ENCODE measurements around the gene POLD1.
"Not testable (repeated sequence)": the region's sequence is repeated elsewhere in the genome, so short reads cannot be mapped to it uniquely, and the experiment has no call there.

The POLD1 gene

GRCh38 chr19:50383852-50384684, at the start of gene POLD1:
TSS of gene POLD1 (plus strand) at chr19:50384347. CDS start at chr19:50398852, 14,505 bp downstream.
- DNase-seq, result peak; percentile 99

GRCh38 chr19:50334741-50335421, 49.3 kb upstream of the POLD1 start:
- DNase-seq, result no peak

- DNase-seq, result not testable (repeated sequence)
These were observed 47.1 kb upstream of the POLD1 start for GRCh38 chr19:50337031-50337430.

DNA sequence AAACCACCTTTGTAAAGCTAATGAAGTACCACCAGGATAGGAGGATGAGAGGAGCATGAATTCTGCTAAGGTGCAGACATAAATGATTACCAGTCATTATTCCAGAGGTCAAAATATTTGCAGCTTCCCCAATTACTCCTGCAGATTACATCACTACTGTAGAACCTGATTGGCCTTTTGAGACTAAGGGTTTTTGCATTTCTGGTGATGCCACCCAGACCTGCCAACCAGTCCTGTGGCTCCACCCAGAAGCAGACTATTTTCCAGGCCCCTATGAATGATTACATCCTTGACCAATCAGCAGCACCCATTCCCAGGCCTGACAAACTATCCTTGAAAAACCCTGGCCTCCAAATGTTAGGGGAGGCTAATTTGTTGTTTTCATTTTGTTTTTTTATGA, 43.8 kb upstream of the POLD1 start:
- peak in 1 of 2 donors; percentile 22 for DNase-seq

DNA sequence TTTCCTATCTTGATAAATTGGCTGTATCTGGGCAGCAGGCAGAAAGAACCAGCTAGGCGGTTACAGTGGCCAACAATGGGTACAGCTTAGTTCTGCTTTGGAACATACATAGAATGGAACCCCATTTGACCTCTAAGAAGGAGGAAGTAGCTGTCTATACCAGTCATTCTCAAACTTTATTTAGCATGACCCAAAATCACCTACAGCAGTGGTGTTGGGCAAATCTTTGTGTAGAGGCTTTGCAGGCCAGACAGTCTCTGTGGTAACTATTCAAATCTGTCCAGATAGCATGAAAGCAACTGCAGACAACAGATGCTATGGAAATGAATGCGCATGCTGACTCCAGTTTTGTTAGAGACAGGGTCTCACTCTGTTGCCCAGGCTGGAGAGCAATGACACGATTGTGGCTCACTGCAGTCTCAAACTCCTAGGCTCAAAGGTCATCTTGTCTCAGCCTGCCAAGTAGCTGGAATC, 43.0 kb upstream of the POLD1 start:
- peak in 1 of 2 donors; percentile 44 for DNase-seq

DNA sequence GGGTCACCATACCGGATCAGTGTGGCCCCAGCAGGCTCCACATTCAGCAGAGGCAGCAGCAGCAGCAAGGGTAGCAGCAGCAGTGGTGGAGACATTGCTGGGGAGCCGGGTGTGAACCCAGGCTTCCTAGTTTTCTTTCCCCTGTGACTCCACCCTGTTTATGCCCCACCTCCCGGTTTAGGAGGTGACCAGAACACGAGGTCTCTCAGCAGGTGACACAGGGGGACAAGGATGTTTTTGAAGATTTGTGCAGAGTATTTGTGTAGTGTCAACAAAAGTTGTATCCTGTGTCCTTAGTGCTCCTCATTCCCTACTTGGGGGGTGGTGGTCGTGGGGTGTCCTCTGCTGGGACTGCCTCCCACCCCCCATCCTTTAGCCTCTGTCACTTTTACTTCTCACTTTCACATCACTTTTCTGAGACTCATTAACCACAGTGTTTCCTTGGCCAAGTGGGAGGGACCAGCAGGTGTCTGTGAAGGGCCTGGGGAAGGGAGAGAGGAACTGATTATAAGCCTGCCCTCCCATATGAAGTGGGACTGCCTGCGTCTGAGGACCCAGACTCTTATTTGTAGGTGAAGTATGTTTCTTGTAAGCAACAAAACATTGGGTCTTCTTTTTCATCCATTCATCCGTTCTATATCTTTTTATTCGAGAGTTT, 39.4 kb upstream of the POLD1 start:
- DNase-seq, result peak in 1 of 2 donors; percentile 66

DNA sequence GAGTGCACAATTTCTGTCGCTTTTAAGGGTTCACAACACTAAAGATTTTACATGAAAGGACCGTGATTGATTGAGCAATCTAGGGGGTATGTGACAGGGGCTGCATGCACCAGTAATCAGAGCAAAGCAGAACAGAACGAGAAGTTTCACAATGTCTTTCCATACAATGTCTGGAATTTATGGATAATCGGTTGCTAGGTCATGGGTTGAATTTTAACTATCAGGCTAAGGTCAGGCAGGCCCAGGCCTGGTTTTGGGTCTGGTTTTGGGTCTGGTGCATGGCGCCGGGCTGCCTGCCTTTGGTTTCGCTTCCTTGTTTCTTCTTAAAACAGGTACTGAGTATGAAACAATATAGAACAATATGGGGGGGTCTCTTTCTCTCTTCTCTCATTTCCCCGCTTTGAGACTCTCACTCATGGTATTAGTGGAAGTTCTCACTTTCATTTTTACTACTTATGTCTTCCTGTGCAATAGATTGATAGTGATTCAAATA, 37.0 kb upstream of the POLD1 start:
- peak in 1 of 2 donors; percentile 61 for DNase-seq

DNA sequence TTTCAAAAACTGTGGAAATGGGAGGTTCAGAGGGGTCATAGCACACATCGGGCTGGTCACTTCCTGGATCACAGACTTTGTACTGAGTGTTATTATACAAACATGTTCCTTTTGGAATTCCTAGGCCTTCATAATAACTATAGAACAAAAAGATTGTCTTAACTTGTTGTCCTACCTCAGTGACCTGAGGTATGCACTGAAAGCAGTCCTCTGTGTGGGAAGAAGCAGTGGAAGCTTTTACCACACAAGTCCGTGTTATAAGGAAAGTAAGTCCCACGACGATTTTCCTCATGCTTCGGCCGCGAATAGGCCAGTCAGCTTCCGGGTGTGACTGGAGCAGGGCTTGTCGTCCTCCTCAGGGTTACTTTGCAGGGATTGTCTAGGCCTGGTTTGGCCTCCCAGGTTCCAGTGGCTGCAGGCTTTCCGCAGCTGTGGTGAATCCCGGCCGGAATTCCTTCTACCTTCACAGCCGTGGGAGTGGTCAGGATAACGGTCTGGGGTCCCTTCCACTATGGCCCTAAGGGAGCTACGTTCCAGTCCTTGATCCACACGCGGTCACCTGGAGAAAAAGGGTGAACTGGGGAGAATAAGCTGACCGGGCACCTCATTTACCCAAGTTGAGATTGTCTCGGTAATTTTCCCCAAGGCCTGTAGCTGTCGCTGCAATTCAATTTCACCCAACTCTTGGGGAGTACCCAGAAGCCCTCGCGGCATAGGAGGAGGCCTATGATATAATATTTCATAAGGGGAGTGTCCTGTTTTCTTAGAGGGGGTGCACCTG, 34.7 kb upstream of the POLD1 start:
- DNase-seq, result no peak

DNA sequence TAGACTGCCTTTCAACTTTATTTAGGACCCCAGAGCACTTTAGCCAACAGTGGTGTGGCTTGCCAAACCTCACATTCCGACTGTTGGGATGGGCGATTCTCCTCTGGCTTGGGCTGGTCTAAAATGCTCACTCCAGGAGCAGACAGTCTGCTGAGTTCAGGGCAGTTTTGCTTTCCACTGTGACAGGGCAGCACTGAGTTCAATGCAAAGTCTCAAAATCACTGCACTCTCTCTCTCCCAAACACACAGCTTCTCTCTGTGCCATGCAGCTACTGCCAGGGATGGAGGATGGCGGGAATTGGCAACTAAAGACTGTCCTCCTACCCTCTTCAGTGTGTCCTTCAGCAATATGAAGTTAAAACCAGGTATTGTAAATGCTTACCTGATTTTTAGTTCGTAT, 31.9 kb upstream of the POLD1 start:
- no peak for DNase-seq

DNA sequence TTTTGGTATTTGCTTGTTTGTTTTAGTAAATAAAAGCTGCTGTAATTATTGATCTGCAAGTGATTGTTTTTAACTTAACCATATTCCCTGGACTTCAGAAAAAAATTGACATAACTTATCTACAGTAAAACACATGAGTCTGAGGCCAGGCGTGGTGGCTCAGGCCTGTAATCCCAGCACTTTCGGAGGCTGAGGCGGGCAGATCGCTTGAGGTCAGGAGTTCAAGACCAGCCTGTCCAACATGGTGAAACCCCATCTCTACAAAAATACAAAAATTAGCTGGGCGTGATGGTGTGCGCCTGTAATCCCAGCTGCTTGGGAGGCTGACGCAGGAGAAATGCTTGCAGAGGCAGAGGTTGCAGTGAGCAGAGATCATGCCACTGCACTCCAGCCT, 30.7 kb upstream of the POLD1 start:
- not testable (repeated sequence) for DNase-seq

GRCh38 chr19:50356691-50357177, 27.4 kb upstream of the POLD1 start:
- no peak for DNase-seq

DNA sequence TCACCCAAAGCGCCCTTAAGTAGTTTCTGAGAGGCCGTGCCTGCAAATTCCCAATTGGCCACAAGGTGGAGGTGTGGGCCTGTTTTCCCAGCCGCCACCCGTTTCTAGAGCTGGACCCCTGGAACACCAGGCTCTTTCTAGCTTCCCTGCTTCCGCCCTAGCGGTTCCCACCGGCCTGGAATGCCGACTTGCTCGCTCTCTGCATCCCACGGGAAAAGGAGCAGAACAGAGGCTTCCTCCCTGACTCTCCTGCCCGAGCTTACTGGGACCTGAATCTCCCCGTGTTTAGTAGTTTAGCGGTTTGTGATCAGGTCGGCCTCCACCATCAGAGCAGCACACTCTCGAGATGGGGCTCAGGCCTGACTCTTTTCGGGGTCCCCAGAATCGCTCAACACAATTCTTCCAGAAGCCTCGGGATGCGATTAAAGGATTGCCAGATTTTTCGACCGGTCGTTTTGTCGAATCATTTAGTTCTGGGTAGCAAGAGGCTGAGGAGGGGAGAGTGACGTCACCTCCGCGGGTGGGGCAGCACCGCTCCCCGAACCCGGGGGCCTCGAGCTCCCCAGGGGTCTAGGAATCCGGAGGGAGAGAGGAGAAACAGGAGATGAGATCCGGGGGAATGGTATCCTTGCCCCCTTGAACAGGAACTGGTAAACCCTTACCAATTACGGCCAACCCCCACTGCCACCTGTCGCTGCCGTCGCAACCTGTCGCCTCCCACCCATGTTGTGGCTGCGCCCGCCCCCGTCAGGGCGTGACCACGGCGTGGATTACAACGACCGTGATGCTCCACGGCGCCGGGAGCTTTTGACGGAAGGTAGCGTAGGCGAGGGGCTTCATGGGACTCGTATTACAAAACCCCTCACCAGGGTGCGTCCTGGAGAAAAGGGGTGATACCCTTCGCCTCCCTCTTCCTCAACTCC, 26.7 kb upstream of the POLD1 start:
- peak; percentile 91 for DNase-seq

- DNase-seq, result peak; percentile 88
These were observed 25.4 kb upstream of the POLD1 start for GRCh38 chr19:50358483-50359327.

DNA sequence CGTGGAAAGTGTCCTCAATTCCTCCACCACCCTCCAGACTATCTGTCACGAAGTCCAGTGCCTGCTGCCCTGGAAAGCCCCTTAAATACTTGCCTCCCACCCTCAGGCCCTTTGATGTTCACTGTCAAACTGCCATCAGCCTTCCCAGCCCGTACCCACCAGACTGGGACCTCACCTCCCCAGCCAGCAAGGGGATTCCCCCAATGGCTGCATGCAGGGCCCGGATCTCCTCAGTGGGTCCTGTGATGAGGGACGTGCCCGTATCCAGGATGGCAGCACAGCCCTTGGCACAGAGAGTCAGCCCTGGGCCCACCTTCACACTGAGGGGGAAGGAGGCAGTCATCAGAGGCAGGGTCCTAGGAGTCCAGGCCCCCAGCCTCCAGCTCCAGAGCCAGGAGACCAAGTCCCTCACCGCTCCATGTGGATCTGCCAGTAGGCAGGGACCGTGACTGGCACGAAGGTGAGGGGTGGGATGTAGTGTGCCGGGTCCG, 24.8 kb upstream of the POLD1 start:
- no peak for DNase-seq

- DNase-seq, result no peak
These were observed 22.7 kb upstream of the POLD1 start for GRCh38 chr19:50361290-50362029.

GRCh38 chr19:50362030-50362412, 22.1 kb upstream of the POLD1 start:
- no peak for DNase-seq

DNA sequence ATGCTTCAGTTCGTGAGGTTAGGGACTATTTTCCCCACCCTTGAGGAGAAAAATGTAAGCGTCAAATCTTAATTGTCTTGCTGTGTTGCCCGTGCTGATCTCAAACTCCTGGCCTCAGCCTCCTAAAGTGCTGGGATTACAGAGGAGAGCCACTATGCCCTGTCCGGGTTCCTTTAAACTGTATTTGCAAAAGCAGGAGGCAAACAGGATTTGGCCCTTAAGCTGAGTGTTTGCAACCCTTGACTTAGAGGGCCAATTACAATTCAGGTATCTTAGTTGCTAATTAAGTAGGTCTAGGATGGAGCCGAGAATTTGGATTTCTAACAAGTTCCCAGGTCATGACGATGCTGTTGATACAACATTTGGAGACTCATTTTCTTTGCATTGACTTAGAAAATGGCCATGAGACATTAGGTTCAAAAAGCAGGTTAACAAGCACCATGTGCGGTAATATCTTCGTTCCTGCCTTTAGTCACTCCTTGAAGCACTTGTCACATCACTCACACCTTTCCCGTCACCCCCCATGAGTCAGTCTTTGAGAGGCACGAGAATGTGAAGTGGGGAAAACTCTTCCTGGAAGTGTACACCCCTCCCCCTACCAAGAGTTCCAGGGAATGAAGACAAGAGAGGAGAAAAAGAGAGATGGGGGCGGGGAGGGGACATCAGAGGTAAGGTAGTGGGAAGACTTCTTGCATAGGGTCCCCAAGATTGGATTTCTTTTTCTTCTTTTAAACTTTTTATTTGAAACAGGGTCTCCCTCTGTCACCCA, 21.3 kb upstream of the POLD1 start:
- no peak for DNase-seq

All from CD4-positive, alpha-beta T cell treated with Interleukin-1 beta for 1 hour (primary cell).